Fibroblast of pulmonary artery (primary cell): ENCODE data around the gene RGS3.

ENCODE experiments used
- DNase-seq: peaks from one replicate; pipeline ENCODE4 v3.0.0-alpha.2; 2010; ENCODE audit warnings: low read depth
- H3K4me3 ChIP-seq: replicated peaks from 2 replicates; pipeline ENCODE4 v1.5.1; 2011; ENCODE audit warnings: low read depth, mild to moderate bottlenecking, control low read depth, low read length, moderate library complexity
- TF ChIP-seq, protein P1 (sequence below): IDR thresholded peaks from 2 replicates; pipeline ENCODE4 v1.5.1; 2011; ENCODE audit warnings: mild to moderate bottlenecking, control low read depth, low read length, inconsistent platforms; ENCODE audit errors: missing control alignments

RGS3 gene

DNA sequence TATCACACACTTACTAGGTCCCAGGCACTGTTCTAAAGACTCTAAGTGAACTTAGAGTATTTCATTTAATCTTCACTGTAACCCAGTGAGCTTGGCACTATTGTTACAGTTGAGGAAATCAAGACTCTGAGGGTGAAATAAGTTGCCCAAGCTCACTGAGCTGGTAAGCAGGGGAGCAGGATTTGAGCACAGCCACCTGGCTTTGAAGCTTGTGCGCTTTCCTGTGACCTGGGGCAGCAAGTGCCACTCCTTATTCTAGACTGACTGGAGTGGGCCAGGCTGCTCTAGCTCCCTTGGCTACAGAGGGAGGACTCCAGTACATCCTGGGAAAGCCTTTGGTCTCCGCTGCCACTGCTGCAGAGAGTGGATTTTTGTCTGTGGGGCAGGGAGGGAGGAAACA is 50.0 kb downstream of the RGS3 start:
- H3K4me3 ChIP-seq = no peak overlapping the region
- TF ChIP-seq, protein P1, sequence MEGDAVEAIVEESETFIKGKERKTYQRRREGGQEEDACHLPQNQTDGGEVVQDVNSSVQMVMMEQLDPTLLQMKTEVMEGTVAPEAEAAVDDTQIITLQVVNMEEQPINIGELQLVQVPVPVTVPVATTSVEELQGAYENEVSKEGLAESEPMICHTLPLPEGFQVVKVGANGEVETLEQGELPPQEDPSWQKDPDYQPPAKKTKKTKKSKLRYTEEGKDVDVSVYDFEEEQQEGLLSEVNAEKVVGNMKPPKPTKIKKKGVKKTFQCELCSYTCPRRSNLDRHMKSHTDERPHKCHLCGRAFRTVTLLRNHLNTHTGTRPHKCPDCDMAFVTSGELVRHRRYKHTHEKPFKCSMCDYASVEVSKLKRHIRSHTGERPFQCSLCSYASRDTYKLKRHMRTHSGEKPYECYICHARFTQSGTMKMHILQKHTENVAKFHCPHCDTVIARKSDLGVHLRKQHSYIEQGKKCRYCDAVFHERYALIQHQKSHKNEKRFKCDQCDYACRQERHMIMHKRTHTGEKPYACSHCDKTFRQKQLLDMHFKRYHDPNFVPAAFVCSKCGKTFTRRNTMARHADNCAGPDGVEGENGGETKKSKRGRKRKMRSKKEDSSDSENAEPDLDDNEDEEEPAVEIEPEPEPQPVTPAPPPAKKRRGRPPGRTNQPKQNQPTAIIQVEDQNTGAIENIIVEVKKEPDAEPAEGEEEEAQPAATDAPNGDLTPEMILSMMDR = no peak
- DNase-seq = no peak

DNA sequence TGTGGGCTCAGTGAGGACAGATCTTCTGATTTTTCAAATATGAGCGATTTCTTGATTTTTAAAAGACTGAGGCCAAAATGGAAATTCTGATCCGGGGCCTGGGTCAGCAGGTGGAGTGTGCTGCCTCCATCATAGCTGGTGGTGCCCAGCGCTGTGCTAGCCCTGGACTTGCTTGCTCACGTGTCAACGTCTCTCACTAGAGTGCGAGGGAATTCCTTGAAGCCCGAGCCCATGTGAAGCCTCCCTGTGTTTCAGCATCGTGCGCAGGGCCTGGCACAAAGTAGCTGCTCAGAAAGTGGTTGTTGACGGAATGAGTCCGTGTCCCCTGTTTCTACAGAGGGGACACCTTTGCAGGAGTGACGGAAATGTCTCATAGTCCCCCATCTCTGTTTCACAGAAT is 50.5 kb downstream of the RGS3 start:
- H3K4me3 ChIP-seq = no peak overlapping the region
- no peak for DNase-seq
- TF ChIP-seq, protein P1 = no peak

DNA sequence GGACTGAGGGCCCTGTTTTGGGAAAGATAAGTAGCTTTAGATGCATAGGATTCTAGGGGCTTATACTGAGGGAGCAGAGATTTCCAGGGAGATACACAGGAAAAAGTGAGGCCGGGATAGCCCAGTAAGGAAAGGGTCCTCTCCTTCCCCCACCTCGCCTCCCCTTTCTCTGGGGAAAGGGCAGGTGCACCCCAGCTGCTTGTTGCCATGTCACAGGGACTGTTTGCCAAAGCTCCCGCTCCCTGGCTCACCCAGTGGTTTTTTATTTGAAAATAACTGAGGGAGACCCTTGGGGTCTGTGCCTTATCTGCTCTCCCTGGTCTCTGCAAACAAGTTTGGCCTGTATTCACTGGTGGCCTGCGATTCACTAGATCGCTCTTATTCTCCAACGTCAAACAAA is 51.2 kb downstream of the RGS3 start:
- TF ChIP-seq, protein P1 = no peak
- no peak overlapping the region for H3K4me3 ChIP-seq
- no peak for DNase-seq

DNA sequence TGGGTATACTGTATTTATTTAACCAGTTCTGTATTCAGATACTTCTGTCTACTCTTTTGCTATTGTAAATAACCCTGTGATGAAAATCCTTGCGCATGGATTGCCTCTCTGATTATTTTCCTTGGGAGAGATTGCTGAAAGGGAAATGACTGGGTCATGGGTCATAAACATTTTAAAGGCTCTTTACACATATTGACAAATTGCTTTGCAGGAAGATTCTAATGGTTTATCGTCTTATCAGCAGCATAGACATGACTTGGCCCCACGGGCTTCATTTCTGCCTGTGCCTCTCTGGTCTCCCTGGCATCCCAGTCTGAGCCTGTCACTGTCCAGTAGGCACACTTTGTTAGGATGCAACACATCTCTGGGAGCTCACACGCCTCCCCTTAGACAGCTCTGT is 52.3 kb downstream of the RGS3 start:
- H3K4me3 ChIP-seq = no peak overlapping the region
- DNase-seq = no peak
- TF ChIP-seq, protein P1 = no peak

DNA sequence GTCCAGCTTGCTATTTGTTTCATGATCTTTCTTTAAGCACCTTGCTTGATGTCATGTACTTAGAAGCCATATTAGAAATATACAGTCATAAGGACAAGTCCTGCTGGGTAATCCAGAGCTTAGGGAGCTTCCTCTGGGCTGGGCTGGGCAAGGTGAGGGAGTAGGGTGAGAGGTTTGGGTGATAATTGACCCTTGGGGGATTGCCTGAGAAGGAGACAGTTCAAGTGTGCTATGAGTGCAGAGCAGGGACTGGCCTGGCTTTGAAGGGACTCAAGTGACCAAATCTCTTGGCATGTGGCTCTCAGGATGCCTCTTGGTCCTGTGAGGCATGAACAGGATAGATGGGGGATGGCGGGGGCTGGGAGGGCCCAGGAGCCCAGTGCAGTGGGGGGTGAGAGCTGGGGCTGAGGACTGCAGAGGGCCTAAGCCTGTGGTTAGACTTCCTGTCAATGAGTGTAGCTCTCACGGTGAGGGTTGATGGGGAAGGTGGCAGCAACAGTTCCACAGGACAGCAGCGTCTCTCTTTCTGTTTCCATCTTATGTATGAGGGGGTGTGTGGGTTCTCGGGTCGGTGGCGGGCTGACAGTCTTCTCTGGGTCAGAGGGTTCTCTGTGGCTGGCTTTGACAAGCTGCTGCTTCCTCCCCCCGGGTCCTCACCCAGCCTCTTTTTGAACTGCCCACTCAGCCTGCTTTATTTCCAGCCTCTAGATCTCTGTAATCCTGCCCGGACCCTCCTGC is 53.5 kb downstream of the RGS3 start:
- H3K4me3 ChIP-seq = no peak overlapping the region
- no peak for DNase-seq
- TF ChIP-seq, protein P1 = no peak

DNA sequence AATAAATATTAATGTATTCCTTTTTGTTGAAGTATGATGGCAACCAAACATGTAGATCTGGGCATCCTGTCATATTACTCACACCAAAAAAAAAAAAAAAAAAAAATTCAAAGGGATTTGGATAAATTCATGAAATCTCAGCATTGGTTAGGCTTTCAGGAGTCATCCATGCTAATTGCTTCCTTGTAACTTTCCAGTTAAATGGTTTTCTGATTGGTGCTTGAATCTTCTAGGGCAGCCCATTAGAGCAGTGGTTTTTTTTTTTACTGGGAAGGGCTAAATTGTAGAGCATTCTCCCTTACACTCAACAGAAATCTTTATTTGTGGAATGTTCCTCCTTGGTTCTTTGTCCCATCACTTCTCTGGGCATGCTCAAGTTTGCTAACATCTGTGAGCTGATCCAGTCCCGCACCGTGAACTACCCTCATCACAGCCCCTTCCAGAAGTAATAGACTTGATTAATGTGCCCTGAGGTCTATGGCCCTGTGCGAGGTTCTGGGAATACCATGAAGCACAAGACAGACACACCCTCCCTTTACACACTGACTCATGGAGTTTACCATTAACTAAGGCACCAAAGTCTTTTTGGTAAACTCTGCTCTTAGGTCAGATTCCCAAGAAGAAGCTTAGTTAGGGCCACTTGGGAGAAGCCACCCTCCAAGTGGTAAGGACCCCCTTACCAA is 56.0 kb downstream of the RGS3 start:
- TF ChIP-seq, protein P1 = no peak
- H3K4me3 ChIP-seq = no peak overlapping the region
- DNase-seq = peak; percentile 8

DNA sequence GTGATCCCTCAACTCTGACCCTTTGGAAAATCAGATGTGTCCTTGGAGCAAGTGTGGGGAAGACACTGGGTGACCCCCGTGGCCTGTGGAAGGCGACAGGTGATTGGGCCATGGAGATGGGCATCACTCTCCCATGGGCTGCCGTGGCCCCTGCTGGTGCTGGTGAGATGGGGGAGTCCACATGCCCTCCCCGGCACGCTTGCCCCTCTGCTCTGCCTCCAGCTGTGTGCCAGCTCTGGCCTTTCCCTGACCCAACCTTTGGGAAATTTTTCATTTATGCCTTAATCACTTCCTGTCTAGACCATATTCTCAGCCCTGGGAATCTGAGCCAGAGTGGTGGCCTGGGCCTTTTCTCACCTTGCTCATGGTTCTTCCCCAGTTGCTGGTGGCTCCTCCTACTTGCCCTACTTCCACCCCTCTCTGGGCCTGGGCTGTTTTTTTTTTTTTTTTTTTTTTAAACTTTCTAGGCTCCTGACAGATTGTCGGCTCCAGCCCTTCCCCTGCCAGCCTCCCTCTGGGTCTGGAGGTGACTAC is 56.6 kb downstream of the RGS3 start:
- H3K4me3 ChIP-seq = no peak overlapping the region
- TF ChIP-seq, protein P1 = no peak
- DNase-seq = peak; percentile 31
